ENCODE measurements around the gene TMEM92.

Gene TMEM92

DNA sequence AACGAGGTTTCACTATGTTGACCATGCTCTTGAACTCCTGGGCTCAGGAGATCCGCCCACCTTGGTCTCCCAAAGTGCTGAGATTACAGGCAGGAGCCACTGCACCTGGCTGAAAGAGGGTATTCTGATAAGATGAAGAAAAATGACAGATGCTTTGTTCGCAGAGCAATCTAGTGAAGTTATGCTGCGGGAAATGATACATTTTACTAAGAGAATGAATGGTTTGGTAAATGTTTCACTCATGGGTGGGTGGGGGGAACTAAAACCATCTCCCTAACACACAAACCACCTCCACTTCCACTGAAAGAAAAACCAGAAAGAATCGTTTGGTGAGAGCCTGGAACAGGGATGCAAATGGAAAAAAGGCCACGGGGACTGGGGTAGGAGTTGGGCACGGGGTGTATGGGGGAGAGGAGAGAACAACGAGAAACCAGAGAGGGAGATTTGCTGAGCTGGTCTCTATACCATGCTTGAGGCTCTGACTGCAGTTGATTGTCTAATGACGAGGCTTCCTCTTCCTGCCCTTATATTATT, 52.6 kb downstream of the TMEM92 start:
- TF ChIP-seq, protein P1, sequence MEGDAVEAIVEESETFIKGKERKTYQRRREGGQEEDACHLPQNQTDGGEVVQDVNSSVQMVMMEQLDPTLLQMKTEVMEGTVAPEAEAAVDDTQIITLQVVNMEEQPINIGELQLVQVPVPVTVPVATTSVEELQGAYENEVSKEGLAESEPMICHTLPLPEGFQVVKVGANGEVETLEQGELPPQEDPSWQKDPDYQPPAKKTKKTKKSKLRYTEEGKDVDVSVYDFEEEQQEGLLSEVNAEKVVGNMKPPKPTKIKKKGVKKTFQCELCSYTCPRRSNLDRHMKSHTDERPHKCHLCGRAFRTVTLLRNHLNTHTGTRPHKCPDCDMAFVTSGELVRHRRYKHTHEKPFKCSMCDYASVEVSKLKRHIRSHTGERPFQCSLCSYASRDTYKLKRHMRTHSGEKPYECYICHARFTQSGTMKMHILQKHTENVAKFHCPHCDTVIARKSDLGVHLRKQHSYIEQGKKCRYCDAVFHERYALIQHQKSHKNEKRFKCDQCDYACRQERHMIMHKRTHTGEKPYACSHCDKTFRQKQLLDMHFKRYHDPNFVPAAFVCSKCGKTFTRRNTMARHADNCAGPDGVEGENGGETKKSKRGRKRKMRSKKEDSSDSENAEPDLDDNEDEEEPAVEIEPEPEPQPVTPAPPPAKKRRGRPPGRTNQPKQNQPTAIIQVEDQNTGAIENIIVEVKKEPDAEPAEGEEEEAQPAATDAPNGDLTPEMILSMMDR (IDR thresholded peaks at IDR 0.05; ENCODE audit: low read length, missing control alignments): no peak
- no peak for DNase-seq (ENCODE audit: low read depth)
- no peak overlapping the region for H3K4me3 ChIP-seq (replicated peaks; ENCODE audit: low read depth, low read length)

DNA sequence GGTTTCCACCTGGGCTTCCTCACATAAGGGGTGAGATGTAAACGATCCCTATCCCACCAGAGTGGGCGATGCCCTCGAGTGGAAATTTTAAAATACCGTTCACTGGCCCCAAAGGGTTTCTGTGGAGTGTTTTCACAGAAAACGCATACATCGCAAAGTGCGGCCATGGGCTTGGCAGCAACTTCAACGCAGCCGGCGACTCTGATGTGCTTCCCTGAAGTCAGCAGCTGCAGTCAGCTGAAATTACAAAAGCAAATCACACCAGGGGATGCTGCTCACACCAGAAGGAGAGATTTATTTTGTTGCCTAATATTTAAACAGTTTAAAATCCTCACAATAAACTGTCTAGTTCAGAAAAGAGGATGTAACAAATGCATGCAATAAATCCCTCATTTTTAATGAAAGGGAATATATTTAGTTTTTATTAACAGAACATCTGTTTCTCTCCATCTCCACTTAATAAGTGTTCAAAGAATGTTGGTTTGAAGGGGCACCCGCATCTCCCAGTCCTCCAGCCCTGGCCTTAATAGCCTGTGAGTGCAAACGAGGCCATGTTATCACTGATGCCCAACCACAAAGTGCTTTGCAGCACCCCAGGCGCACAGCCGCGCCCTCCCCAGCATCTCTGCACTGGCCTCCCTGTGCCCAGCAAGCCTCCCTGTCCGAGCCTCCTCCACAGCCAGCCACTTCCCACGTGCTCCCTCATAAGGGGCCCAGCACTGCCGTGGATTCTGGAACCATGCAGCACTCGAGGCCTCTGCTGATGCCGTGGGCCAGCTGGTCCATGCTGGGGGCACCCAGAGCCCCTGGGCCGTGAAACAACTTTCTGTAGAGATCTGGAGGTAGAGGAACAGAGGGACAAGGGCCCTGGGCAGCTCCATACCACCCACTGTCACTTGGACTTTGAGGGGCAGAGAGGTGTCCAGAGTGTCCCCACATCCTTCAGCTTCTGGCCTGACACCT, 54.4 kb downstream of the TMEM92 start:
- TF ChIP-seq, protein P1 (IDR thresholded peaks at IDR 0.05; ENCODE audit: low read length, missing control alignments): no peak
- H3K4me3 ChIP-seq (replicated peaks; ENCODE audit: low read depth, low read length): no peak overlapping the region
- no peak for DNase-seq (ENCODE audit: low read depth)

DNA sequence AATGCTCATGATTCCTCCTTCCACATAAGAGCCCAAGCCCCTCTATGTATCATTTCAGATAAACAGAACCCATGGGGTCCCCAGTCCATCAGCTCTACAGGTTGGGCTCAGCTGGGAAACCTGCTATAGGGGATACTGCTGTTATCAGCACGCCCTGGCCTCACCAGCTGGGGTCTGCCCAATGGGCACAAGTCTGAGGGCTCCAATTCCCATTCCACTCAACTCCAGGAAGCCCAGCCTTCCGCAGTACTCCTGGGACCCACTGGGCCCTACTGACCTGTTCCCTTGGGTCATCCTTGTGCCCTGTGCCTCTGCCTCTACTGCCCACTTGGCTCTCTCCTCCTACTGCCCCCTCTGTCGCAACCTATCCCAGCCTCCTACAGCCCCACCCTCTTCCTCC, 55.5 kb downstream of the TMEM92 start:
- no peak for DNase-seq (ENCODE audit: low read depth)
- TF ChIP-seq, protein P1 (IDR thresholded peaks at IDR 0.05; ENCODE audit: low read length, missing control alignments): no peak
- no peak overlapping the region for H3K4me3 ChIP-seq (replicated peaks; ENCODE audit: low read depth, low read length)

DNA sequence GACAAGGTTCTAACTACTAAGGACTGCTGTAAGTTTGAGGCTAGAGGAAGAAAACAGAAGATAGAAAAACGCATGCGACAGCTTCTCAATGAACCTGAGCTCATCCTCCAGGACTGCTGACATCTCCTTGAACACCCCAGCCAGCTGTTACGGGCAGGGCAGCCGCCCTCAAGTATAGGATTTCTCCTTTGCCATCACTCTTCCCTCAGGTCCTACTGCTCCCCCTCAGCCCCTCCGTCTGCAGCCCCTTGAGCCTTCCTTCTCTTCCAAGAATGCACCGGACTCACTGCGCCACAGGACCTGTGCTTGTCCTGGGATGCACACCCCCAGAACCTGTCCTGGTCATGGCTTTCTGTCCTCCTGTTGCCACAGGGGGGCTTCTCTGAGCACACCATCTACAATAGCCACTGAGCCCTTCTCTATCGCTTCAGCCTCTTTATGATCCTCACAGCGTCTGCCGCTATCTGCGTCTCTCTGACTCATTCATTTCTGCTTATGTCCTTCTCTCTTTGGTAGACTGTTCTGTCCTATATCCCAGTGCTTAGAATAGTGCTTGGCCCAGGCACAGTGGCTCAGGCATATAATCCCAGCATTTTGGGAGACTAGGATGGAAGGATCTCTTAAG, 56.0 kb downstream of the TMEM92 start:
- no peak for DNase-seq (ENCODE audit: low read depth)
- TF ChIP-seq, protein P1 (IDR thresholded peaks at IDR 0.05; ENCODE audit: low read length, missing control alignments): no peak
- no peak overlapping the region for H3K4me3 ChIP-seq (replicated peaks; ENCODE audit: low read depth, low read length)

All from fibroblast of pulmonary artery (primary cell).